K562 (cell line): ENCODE results near the gene ABHD16B. TPM values are rescaled to one million over a fixed set of nuclear protein-coding genes. Genes with fewer than 3 reads are reported as not detected.

Source experiments
- CHD1 ChIP-seq: fragments of 200-600 bp; sonication (generic); IDR thresholded peaks from one replicate; pipeline ENCODE4 v1.6.1; 2012; ENCODE audit warnings: mild to moderate bottlenecking, moderate library complexity, low read length, inconsistent platforms
- EGR1 ChIP-seq: fragments of 450-650 bp; conservative IDR thresholded peaks from 2 replicates; pipeline ENCODE4 v1.6.1; 2017; ENCODE audit warnings: mild to moderate bottlenecking
- ELF1 ChIP-seq: fragments of 200-800 bp; sonication (Bioruptor generic); IDR thresholded peaks from 2 replicates; pipeline ENCODE4 v1.6.1; 2016; ENCODE audit warnings: missing genetic modification characterization, missing compliant biosample characterization
- L3MBTL2 ChIP-seq: fragments of 450-650 bp; IDR thresholded peaks from 2 replicates; pipeline ENCODE4 v1.6.1; 2016; ENCODE audit warnings: mild to moderate bottlenecking, moderate library complexity
- MED1 ChIP-seq: sonication (generic); formaldehyde crosslinking; IDR thresholded peaks from 2 replicates; pipeline ENCODE4 v1.8.1; 2023; ENCODE audit warnings: missing genetic modification reagents, borderline replicate concordance
- MNT ChIP-seq, 2 experiments: fragments of 450-650 bp; conservative IDR thresholded peaks; 2 replicates each; pipeline ENCODE4 v1.6.1; 2017; ENCODE audit warnings: mild to moderate bottlenecking in 2 of 2, moderate library complexity in 2 of 2
- POLR2G ChIP-seq: fragments of 200-400 bp; formaldehyde crosslinking; IDR thresholded peaks from 2 replicates; pipeline ENCODE4 v1.6.1; 2017; ENCODE audit warnings: low read depth, mild to moderate bottlenecking, antibody characterized with exemption, low read length, moderate library complexity
- RBBP5 ChIP-seq: fragments of 200-600 bp; sonication (generic); IDR thresholded peaks from 2 replicates; pipeline ENCODE4 v1.6.1; 2012; ENCODE audit warnings: borderline replicate concordance, mild to moderate bottlenecking, low read length, control low read depth, inconsistent platforms; ENCODE audit not compliant: insufficient read depth, poor library complexity, severe bottlenecking
- RBFOX2 ChIP-seq: fragments of 200-400 bp; formaldehyde crosslinking; IDR thresholded peaks from 2 replicates; pipeline ENCODE4 v1.6.1; 2017; ENCODE audit warnings: low read depth, mild to moderate bottlenecking, low read length, moderate library complexity
- TEAD4 ChIP-seq, 2 experiments: sonication (generic) in 1 of 2; formaldehyde crosslinking in 1 of 2; IDR thresholded peaks; 2 replicates each; pipeline versions ENCODE4 v1.6.1 to v1.8.0; 2012 to 2022; ENCODE audit warnings: borderline replicate concordance in 1 of 2, inconsistent platforms in 1 of 2, low read length in 1 of 2, mild to moderate bottlenecking in 1 of 2, missing genetic modification reagents in 1 of 2
- TFAP4 ChIP-seq: sonication (generic); formaldehyde crosslinking; IDR thresholded peaks from 2 replicates; pipeline ENCODE4 v1.8.0; 2022; ENCODE audit warnings: missing genetic modification reagents, mild to moderate bottlenecking, moderate library complexity, borderline replicate concordance
- YY1 ChIP-seq, 3 experiments: IDR thresholded peaks; 2 replicates each; pipeline ENCODE4 v1.6.1; 2011; ENCODE audit warnings: low read length in 2 of 3, mild to moderate bottlenecking in 2 of 3, moderate library complexity in 2 of 3, borderline replicate concordance in 1 of 3, control low read depth in 1 of 3, low read depth in 1 of 3; ENCODE audit not compliant: insufficient read depth in 3 of 3, insufficient replicate concordance in 2 of 3, control insufficient read depth in 1 of 3, insufficient read length in 1 of 3; ENCODE audit errors: extremely low read depth in 1 of 3
- ZBTB7A ChIP-seq: IDR thresholded peaks from 2 replicates; pipeline ENCODE4 v1.6.1; 2011; ENCODE audit warnings: low read depth, mild to moderate bottlenecking, low read length, moderate library complexity, borderline replicate concordance; ENCODE audit not compliant: control insufficient read depth
- ZNF561 ChIP-seq: fragments of 450-650 bp; formaldehyde crosslinking; conservative IDR thresholded peaks from 2 replicates; pipeline ENCODE4 v1.4.0; 2020; ENCODE audit warnings: mild to moderate bottlenecking, moderate library complexity
- polyA plus RNA-seq, 8 experiments: library from polyadenylated mRNA; depleted of rRNA in 4 of 8; stranded (reverse) in 5 of 8; unstranded in 3 of 8; fragments of >200 nt; fragmentation: Nextera tagmentation in 2 of 8; fragmentation: Illumina TruSeq in 1 of 8; extraction: Ambion mirVana in 2 of 8; extraction: Trizol in 1 of 8; gene quantifications; 2 replicates each; pipeline versions ENCODE4 v1.2.1 to v1.2.3, GENCODE V29; 2011 to 2014; ENCODE audit warnings: inconsistent platforms in 1 of 8, missing spikeins in 1 of 8
- total RNA-seq, 7 experiments: library from RNA; depleted of rRNA in 6 of 7; stranded (reverse); fragments of >200 nt in 6 of 7; fragmentation: Illumina TruSeq in 2 of 7; extraction: Trizol in 2 of 7; gene quantifications; 2 replicates each; pipeline versions ENCODE4 v1.2.1 to v1.2.3, GENCODE V29; 2011 to 2021; ENCODE audit warnings: low replicate concordance in 1 of 7
- TF ChIP-seq, protein P1 (sequence below), 2 experiments: fragments of 250-450 bp in 1 of 2; fragments of 450-650 bp in 1 of 2; sonication (Bioruptor Pico) in 1 of 2; IDR thresholded peaks; 2 replicates each; pipeline versions ENCODE4 v1.6.1 to v1.8.0; 2016 to 2021; ENCODE audit warnings: mild to moderate bottlenecking in 2 of 2, moderate library complexity in 2 of 2, missing compliant biosample characterization in 1 of 2, missing genetic modification characterization in 1 of 2
- TF ChIP-seq, protein P2 (sequence below): sonication (generic); formaldehyde crosslinking; IDR thresholded peaks from 2 replicates; pipeline ENCODE4 v1.9.0; 2022; ENCODE audit warnings: mild to moderate bottlenecking, missing genetic modification reagents
- TF ChIP-seq, protein P3 (sequence below), 2 experiments: IDR thresholded peaks; 2 replicates each; pipeline ENCODE4 v1.6.1; 2012; ENCODE audit warnings: improper control_type of control experiment in 2 of 2, low read depth in 2 of 2, low read length in 2 of 2, borderline replicate concordance in 1 of 2

ABHD16B gene
- total and polyA plus RNA-seq, 9 of the 15 experiments (the other 6 are each of a cell fraction or from before 2014, with no cell fraction given), result not detected

GRCh38 chr20:63896264-63897105, 35.2 kb downstream of the ABHD16B start (continued):
- TF ChIP-seq, protein P1, sequence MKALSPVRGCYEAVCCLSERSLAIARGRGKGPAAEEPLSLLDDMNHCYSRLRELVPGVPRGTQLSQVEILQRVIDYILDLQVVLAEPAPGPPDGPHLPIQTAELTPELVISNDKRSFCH (CRISPR knock-in tag; IDR thresholded peaks at IDR 0.05), result no peak
- TF ChIP-seq, protein P1 (tag; IDR thresholded peaks at IDR 0.05), result no peak
- TF ChIP-seq EGR1 (peak; percentile 36), MNT (conservative IDR thresholded peaks at IDR 0.05) (peak in 1 of 2 experiments; percentile 55; a peak in 3 of 4 replicates), POLR2G (peak; percentile 51; the same call in 1 of the 2 replicates), L3MBTL2 (0 out of 2 replicates have a peak, but pooled peaks have one; percentile 10), RBFOX2 (peak; percentile 41; the same call in 1 of the 2 replicates), CHD1 (peak; percentile 17), ELF1 (tag) (0 out of 2 replicates have a peak, but pooled peaks have one; percentile 38), RBBP5 (peak; percentile 32), ZNF561 (CRISPR knock-in tag) (no peak), TFAP4 (CRISPR knock-in tag) (peak; percentile 46; the same call in 1 of the 2 replicates), YY1 (IDR thresholded peaks at IDR 0.05; ENCODE audit: borderline replicate concordance in 1 of 3, control insufficient read depth in 1 of 3, extremely low read depth in 1 of 3, insufficient read depth in 3 of 3, insufficient read length in 1 of 3, insufficient replicate concordance in 2 of 3, low read depth in 1 of 3, low read length in 2 of 3) (peak in 1 of 3 experiments; percentile 32), MED1 (no peak), ZBTB7A (peak; percentile 17; the same call in 1 of the 2 replicates), TEAD4 (IDR thresholded peaks at IDR 0.05; ENCODE audit: low read length) (0 out of 2 replicates have a peak, but pooled peaks have one; percentile 15), TEAD4 (CRISPR knock-in tag; IDR thresholded peaks at IDR 0.05; ENCODE audit: borderline replicate concordance) (no peak)
- TF ChIP-seq, protein P2, sequence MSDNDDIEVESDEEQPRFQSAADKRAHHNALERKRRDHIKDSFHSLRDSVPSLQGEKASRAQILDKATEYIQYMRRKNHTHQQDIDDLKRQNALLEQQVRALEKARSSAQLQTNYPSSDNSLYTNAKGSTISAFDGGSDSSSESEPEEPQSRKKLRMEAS (CRISPR knock-in tag), result 0 out of 2 replicates have a peak, but pooled peaks have one; percentile 16
- TF ChIP-seq, protein P3, sequence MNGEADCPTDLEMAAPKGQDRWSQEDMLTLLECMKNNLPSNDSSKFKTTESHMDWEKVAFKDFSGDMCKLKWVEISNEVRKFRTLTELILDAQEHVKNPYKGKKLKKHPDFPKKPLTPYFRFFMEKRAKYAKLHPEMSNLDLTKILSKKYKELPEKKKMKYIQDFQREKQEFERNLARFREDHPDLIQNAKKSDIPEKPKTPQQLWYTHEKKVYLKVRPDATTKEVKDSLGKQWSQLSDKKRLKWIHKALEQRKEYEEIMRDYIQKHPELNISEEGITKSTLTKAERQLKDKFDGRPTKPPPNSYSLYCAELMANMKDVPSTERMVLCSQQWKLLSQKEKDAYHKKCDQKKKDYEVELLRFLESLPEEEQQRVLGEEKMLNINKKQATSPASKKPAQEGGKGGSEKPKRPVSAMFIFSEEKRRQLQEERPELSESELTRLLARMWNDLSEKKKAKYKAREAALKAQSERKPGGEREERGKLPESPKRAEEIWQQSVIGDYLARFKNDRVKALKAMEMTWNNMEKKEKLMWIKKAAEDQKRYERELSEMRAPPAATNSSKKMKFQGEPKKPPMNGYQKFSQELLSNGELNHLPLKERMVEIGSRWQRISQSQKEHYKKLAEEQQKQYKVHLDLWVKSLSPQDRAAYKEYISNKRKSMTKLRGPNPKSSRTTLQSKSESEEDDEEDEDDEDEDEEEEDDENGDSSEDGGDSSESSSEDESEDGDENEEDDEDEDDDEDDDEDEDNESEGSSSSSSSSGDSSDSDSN (IDR thresholded peaks at IDR 0.05; ENCODE audit: borderline replicate concordance in 1 of 2, low read depth in 2 of 2, low read length in 2 of 2), result 0 out of 4 replicates have a peak, but pooled peaks of 1 of the 2 experiments have one; percentile 7
